ENCODE results near the gene DRGX.

DRGX gene

DNA sequence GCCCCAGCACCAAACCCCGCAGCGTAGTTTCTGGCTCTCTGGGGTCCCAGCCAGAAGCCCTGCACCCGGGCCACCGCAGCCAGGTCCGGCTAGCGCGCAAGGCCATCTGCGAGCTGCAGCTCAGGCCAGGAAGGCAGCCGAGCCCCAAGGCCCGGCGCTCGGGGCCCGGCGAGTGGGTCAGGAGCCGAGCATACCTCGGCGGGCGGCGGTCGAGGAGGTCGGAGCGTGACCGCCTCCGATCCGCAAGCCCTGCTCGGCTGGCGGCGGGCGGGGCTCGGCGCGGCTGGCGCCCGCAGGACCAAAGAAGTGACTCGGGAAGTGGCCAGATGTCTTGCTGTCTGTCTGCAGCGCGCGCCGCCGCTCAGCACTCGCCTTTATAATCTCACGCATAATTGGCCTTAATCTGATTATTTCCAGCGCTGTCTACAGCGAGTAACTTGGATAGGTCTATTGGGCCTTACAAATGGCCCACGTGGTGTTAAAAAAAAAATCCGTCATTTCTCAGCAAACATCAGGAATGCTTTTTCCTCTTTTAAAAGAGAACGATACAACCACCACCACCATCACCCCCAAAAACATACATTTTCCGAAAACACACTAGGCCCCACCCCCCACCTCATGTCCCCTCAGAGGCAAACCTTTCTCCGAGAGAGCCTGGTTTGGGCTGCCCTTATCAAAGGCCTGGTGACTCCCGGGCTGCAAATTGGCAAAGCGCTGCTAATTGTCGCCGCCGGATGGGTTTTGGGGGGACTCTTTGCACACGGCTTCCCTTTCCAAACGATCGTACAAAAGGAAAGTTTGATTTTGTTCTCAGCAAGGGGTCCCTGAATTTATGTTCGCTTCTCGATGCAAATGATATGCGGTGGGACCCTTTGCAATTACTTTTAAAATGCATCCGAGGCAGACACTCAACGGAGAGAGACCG, at the start of gene DRGX:
Gene DRGX (minus strand): TSS at position 349 of the 925 bp plus-strand sequence. CDS start 649 bp downstream, outside the sequence.
- Histone ChIP-seq H3K4me1 (ENCODE audit: control insufficient read depth, insufficient read depth, low read length) (no peaks in the 10 kb centered on the region), H3K4me3 (ENCODE audit: low read length) (no peak within 1 kb of the TSS), H3K9ac (ENCODE audit: low read length) (no peak within 1 kb of the TSS), H3K27me3 (ENCODE audit: control insufficient read depth, insufficient read depth, low read length) (peaks cover 27% of the 10 kb centered on the region), H3K36me3 (ENCODE audit: control insufficient read depth, insufficient read depth, low read length) (no peaks in the 10 kb centered on the region), H3K27ac (ENCODE audit: low read depth, low read length) (no peak within 1 kb of the TSS)

DNA sequence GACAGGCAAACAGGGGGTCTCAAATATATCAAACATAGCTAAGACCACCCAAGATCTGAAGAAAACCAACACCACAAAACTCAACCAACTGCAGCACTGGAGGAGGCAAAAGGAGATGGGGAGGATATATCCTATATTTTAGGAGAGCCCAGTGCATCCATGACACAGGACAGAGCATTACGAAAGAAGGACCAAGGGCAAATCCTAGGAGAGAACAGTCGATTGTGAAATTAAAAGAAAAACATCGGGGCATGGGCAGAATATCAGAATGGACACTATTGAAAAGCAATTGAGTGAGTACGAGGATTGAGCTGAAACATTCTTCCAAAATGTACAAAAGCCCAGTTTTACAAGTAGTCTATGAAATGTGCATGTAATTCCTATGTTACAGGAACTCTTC, 48.5 kb upstream of the DRGX start:
- Histone ChIP-seq H3K4me1 (ENCODE audit: control insufficient read depth, insufficient read depth, low read length) (no peaks in the 10 kb centered on the region), H3K27ac (ENCODE audit: low read depth, low read length) (no peak overlapping the region), H3K36me3 (ENCODE audit: control insufficient read depth, insufficient read depth, low read length) (no peaks in the 10 kb centered on the region), H3K9ac (ENCODE audit: low read length) (no peak overlapping the region), H3K27me3 (ENCODE audit: control insufficient read depth, insufficient read depth, low read length) (no peaks in the 10 kb centered on the region), H3K4me3 (ENCODE audit: low read length) (no peak overlapping the region)

DNA sequence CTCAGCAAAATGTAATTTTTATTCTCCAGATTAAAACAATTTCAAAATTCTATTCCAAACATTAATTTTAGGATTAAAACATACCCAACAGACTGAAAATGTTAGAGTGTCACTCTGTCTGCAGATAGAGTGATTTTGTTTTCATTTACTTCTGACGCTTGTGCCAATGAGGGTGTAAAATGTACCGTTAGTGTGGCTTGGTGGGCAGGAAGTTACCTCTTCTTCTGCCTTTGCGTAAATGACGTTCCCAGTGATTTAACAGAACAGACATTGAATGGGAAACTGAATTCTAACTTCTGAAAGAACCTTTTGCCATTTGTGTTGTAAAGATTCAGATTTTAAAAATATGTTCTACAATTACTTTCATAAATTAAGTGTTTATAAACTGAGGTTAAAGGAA, 47.0 kb upstream of the DRGX start:
- Histone ChIP-seq H3K4me1 (ENCODE audit: control insufficient read depth, insufficient read depth, low read length) (no peaks in the 10 kb centered on the region), H3K4me3 (ENCODE audit: low read length) (no peak overlapping the region), H3K27ac (ENCODE audit: low read depth, low read length) (no peak overlapping the region), H3K9ac (ENCODE audit: low read length) (no peak overlapping the region), H3K36me3 (ENCODE audit: control insufficient read depth, insufficient read depth, low read length) (no peaks in the 10 kb centered on the region), H3K27me3 (ENCODE audit: control insufficient read depth, insufficient read depth, low read length) (no peaks in the 10 kb centered on the region)

DNA sequence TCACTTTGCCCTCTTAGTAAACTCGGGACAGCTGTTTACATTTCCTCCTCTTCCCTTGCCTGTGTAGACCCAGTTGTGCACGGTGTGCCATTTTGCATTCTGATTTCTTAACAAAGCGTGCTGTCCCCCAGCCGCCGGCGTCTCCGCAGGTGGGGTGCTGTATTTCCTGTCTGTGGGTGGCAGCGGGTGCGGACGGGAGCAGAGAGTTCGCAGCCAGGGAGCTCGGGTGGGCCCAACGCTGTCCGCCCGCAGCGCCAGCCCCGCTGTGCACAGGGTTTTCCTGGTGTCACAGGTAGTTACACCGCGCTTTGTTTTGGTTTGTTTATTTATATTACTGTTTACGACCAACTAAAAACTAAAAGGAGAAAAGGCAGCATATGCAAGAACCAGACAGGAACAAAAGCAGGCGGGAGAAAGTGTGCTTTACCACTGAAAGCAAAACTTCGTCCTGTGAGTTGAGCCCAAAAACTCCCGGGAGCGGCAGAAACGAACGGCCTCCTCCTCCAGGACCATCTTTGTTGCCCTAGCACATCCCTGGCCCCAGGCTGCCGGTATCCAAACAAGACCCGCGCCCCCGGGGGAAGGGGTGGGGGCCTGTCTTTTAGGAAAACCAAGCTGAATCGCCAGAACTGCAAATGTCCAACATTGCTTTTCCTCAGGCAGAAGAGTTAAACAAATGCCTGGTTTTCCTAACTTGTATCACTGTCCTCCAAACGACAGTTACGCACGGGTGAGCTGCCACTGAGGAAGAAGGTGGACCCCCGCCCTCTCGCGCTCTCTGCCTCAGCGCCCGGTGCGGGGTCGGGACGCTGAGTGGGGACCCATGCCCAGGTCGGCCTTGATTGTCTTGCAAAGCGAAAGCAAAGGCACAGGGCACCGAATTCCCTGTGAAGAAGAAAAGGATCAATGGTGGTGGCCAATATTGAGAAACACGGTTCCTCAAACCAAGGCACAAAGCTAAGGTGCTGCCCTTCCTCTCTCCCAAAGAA, 45.9 kb upstream of the DRGX start:
- Histone ChIP-seq H3K4me3 (ENCODE audit: low read length) (no peak overlapping the region), H3K4me1 (ENCODE audit: control insufficient read depth, insufficient read depth, low read length) (no peaks in the 10 kb centered on the region), H3K27me3 (ENCODE audit: control insufficient read depth, insufficient read depth, low read length) (no peaks in the 10 kb centered on the region), H3K27ac (ENCODE audit: low read depth, low read length) (no peak overlapping the region), H3K36me3 (ENCODE audit: control insufficient read depth, insufficient read depth, low read length) (no peaks in the 10 kb centered on the region), H3K9ac (ENCODE audit: low read length) (no peak overlapping the region)

DNA sequence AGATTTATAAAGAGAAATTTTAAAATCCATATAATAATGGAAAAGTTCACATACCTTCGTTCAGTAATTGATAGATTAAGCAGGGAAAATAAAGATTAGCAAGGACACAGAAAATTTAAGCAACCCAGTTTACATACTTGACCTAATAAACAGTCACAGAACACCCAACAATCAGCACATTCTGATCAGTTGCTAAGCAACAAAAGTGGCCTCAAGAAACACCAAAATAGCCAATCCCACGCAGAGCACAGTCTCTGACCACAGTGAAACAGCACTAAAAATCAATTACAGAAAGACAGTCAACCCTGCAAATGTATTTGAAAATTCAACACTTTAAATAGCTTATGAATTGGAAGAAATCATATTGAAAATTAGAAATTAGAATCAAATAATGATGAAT, 39.3 kb upstream of the DRGX start:
- H3K9ac ChIP-seq (ENCODE audit: low read length) = no peak overlapping the region
- no peak overlapping the region for H3K4me3 ChIP-seq (ENCODE audit: low read length)
- H3K27ac ChIP-seq (ENCODE audit: low read depth, low read length) = no peak overlapping the region
- no peaks in the 10 kb centered on the region for H3K36me3 ChIP-seq (ENCODE audit: control insufficient read depth, insufficient read depth, low read length)
- no peaks in the 10 kb centered on the region for H3K4me1 ChIP-seq (ENCODE audit: control insufficient read depth, insufficient read depth, low read length)
- H3K27me3 ChIP-seq (ENCODE audit: control insufficient read depth, insufficient read depth, low read length) = no peaks in the 10 kb centered on the region

DNA sequence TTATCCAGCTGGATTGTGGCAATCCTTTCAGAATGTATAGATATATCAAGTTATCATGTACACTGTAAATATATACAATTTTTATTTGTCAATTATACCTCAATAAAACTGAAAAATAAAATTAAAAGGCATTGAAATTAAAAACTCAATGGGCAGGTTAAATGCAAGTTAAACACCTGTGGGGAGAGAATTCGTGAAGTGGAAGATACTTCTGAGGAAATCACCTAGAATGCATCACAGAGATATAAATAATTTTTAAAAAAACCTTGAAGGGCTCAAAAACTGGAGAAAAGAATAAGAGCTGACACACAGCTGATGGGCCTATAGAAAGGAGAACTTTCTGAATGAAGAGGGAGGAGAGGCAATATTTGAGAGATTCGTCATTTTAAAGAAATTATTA, 37.2 kb upstream of the DRGX start:
- no peak overlapping the region for H3K9ac ChIP-seq (ENCODE audit: low read length)
- no peaks in the 10 kb centered on the region for H3K27me3 ChIP-seq (ENCODE audit: control insufficient read depth, insufficient read depth, low read length)
- H3K4me3 ChIP-seq (ENCODE audit: low read length) = no peak overlapping the region
- no peaks in the 10 kb centered on the region for H3K36me3 ChIP-seq (ENCODE audit: control insufficient read depth, insufficient read depth, low read length)
- H3K4me1 ChIP-seq (ENCODE audit: control insufficient read depth, insufficient read depth, low read length) = no peaks in the 10 kb centered on the region
- H3K27ac ChIP-seq (ENCODE audit: low read depth, low read length) = no peak overlapping the region

DNA sequence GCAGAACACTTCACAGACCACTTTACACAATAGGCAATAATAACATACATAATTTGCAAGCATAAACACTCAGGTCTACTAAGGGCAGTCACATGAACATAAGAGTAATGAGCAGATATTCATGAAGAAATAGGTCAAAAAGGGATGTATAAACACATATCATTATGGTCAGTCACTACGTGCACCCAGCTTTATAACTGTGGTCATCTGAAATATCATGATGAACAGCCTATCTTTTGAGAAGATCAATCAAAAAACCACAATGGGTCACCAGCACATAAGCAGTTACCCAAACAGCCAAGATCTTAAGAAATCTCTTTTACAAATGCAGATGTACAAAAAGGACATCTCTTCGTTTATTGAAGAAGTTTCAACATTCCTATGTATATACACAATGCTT, 35.5 kb upstream of the DRGX start:
- Histone ChIP-seq H3K9ac (ENCODE audit: low read length) (no peak overlapping the region), H3K27ac (ENCODE audit: low read depth, low read length) (no peak overlapping the region), H3K4me3 (ENCODE audit: low read length) (no peak overlapping the region), H3K27me3 (ENCODE audit: control insufficient read depth, insufficient read depth, low read length) (no peaks in the 10 kb centered on the region), H3K36me3 (ENCODE audit: control insufficient read depth, insufficient read depth, low read length) (no peaks in the 10 kb centered on the region), H3K4me1 (ENCODE audit: control insufficient read depth, insufficient read depth, low read length) (no peaks in the 10 kb centered on the region)

DNA sequence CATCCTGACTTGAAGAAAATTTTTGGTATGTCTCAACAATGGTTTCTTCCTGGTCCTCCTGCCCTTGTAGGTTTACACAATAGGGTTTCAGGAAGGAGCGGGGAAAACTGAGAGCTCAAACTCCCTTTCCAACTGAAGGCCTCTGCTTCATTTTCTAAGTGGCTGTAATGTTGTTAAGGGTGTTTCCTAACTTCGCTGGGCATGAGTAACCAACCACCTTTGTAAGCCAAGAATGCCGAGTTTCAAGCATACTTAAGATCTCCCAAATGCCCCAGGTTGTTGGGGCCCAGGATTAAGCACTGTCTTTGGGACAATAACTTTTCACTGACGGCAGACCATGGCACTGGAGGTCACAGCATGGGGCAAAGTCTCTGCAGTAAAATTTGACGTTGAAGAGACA, 33.6 kb upstream of the DRGX start:
- H3K4me3 ChIP-seq (ENCODE audit: low read length) = no peak overlapping the region
- no peaks in the 10 kb centered on the region for H3K36me3 ChIP-seq (ENCODE audit: control insufficient read depth, insufficient read depth, low read length)
- no peak overlapping the region for H3K27ac ChIP-seq (ENCODE audit: low read depth, low read length)
- H3K9ac ChIP-seq (ENCODE audit: low read length) = no peak overlapping the region
- H3K27me3 ChIP-seq (ENCODE audit: control insufficient read depth, insufficient read depth, low read length) = no peaks in the 10 kb centered on the region
- no peaks in the 10 kb centered on the region for H3K4me1 ChIP-seq (ENCODE audit: control insufficient read depth, insufficient read depth, low read length)

DNA sequence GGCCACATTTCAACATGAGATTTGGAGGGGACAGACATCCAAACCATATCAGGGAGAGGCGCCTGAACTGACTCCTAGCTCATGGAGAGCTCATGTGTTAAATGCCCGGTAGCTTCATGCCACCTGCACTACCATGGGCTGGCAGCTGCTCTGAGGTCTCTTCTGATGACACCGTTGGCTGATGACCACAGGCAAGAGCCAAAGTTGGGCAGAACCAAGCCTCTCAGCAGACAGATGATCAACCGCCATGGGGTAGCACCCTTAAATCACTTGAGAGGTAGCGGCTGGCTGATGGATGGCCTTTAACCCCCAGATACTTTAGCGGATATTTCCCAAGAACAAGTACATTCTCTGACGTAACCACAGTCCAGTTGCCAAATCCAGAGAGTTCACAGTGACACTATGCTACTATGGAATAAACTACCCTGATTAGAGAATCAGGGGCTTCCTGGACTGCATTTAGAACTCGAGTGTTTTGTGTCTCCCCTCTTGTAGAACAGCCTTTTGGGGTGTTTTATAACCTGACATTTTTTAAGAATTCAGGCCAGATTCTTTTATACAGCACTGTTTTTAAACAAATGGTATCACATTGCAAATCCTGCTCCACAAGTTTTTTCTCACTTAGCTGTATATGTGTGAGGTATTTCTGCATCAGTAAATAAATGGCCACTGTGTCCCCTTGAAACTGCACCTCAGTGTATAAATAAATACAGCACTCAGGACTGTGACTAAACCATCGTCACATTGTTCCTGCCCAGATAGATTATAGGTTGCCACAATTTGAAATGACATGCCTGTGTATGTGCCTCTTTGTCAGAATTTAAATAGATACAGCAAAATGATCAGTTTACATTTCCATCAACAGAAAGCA, 30.8 kb upstream of the DRGX start:
- Histone ChIP-seq H3K4me3 (ENCODE audit: low read length) (no peak overlapping the region), H3K36me3 (ENCODE audit: control insufficient read depth, insufficient read depth, low read length) (no peaks in the 10 kb centered on the region), H3K27me3 (ENCODE audit: control insufficient read depth, insufficient read depth, low read length) (no peaks in the 10 kb centered on the region), H3K27ac (ENCODE audit: low read depth, low read length) (no peak overlapping the region), H3K9ac (ENCODE audit: low read length) (no peak overlapping the region), H3K4me1 (ENCODE audit: control insufficient read depth, insufficient read depth, low read length) (no peaks in the 10 kb centered on the region)

DNA sequence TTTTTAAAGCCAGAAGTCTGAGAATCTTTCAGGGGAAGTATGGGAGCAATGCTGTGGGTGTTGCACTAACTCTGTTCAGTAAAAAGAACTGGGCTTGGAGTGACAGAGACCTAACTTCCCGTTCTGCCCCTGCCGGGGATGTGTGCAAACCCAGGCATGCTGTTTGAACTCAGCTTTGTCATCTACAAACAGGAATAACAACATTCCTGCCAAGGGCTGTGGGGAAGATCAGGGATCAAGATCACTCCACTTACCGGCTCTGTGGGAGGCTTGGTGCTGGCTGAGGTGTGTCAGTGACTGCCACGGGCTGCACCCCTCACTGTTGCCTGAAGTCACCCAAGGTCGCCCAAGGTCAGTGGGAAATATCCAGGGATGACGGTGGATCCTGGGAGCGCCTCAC, 23.1 kb upstream of the DRGX start:
- Histone ChIP-seq H3K36me3 (ENCODE audit: control insufficient read depth, insufficient read depth, low read length) (no peaks in the 10 kb centered on the region), H3K27ac (ENCODE audit: low read depth, low read length) (no peak overlapping the region), H3K4me1 (ENCODE audit: control insufficient read depth, insufficient read depth, low read length) (no peaks in the 10 kb centered on the region)

DNA sequence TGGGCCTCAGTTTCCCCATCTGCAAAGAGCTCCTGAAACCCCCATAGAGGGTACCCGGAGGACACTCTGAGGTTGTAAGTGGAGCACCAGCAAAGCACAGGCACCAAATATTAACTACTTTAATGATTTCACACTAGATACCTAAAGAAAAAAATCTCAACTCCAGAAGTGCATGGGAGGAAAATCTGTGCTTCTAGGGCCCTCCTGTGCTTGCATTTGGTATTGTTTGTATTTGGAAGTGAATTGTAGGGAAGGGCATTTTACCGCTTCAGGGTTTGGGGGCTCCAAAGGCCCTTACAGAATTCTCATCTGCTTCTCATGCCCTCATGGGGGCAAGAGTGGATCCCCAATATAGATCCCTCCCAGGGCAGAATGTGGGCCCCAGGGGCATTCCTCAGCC, 22.4 kb upstream of the DRGX start:
- Histone ChIP-seq H3K4me3 (ENCODE audit: low read length) (no peak overlapping the region), H3K27me3 (ENCODE audit: control insufficient read depth, insufficient read depth, low read length) (no peaks in the 10 kb centered on the region), H3K4me1 (ENCODE audit: control insufficient read depth, insufficient read depth, low read length) (no peaks in the 10 kb centered on the region), H3K9ac (ENCODE audit: low read length) (no peak overlapping the region), H3K36me3 (ENCODE audit: control insufficient read depth, insufficient read depth, low read length) (no peaks in the 10 kb centered on the region), H3K27ac (ENCODE audit: low read depth, low read length) (no peak overlapping the region)

More for the DNA sequence above, 23.1 kb upstream of the DRGX start:
- Histone ChIP-seq H3K9ac (ENCODE audit: low read length) (no peak overlapping the region), H3K27me3 (ENCODE audit: control insufficient read depth, insufficient read depth, low read length) (no peaks in the 10 kb centered on the region), H3K4me3 (ENCODE audit: low read length) (no peak overlapping the region)

DNA sequence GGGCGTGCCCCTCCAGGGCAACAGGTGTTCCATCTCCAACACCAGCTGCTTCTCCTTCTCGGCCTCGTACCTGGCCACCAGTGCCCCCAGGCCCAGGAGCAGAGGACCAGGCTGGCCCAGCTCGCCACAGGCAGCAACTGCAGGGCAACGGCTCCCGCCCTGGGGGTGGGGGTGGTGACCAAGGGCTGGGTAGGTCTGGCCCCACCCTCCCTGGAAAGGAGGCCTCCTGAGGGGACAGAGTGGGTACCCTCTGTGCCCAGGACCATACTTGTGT, 22.1 kb upstream of the DRGX start:
- no peaks in the 10 kb centered on the region for H3K4me1 ChIP-seq (ENCODE audit: control insufficient read depth, insufficient read depth, low read length)
- no peak overlapping the region for H3K27ac ChIP-seq (ENCODE audit: low read depth, low read length)
- H3K27me3 ChIP-seq (ENCODE audit: control insufficient read depth, insufficient read depth, low read length) = no peaks in the 10 kb centered on the region
- H3K9ac ChIP-seq (ENCODE audit: low read length) = no peak overlapping the region
- H3K36me3 ChIP-seq (ENCODE audit: control insufficient read depth, insufficient read depth, low read length) = no peaks in the 10 kb centered on the region
- no peak overlapping the region for H3K4me3 ChIP-seq (ENCODE audit: low read length)

Measured in rectal smooth muscle tissue (tissue), 1 donor.